ENCODE results near the gene C2orf78. TPM values are rescaled to one million over a fixed set of nuclear protein-coding genes. Genes with fewer than 3 reads are reported as not detected.

Gene C2orf78
- polyA plus RNA-seq, 1 of the 3 experiments (the other 2 are of a cell fraction) = 0.02 TPM

DNA sequence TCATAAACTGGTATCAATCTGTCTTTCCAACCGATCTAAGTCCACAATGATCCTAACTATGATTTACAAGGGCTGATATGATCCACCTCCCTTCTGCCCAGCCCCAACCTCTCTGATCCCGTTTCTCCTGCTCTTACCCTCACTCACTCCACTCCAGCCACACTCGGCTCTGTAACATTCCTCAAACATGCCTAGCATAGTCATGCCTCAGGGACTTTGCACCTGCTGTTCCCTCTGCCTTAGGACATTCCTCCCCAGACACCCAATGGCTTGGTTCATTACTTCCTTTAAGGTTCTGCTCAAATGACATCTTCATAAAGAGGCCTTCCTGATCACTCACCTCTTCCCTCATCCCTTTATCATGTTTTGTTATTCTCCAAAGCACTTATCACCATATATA lies 13.3 kb upstream of the C2orf78 start:
- ChIA-PET CTCF (no interaction called here), POLR2A (no interaction called here)
- H3K9me2 ChIP-seq = no peaks in the 10 kb centered on the region
- H2AFZ ChIP-seq (ENCODE audit: low read depth) = no peak overlapping the region
- H3K9ac ChIP-seq = no peak overlapping the region
- H3K4me1 ChIP-seq (ENCODE audit: control insufficient read depth in 1 of 2, insufficient read depth in 2 of 2, low read depth in 1 of 2, low read length in 1 of 2) = no peaks in the 10 kb centered on the region
- peaks cover 5% of the 10 kb centered on the region for H3F3A ChIP-seq (replicated peaks; ENCODE audit: insufficient read depth)
- H3K4me3 ChIP-seq (ENCODE audit: low read depth in 2 of 2, low read length in 1 of 2) = no peak overlapping the region
- H3K27ac ChIP-seq (ENCODE audit: low read depth in 2 of 2, low read length in 1 of 2) = no peak overlapping the region
- H3K36me3 ChIP-seq (replicated peaks in 1 of 2; ENCODE audit: control insufficient read depth in 1 of 2, insufficient read depth in 2 of 2, low read length in 1 of 2) = peaks cover 65 to 67% of the 10 kb centered on the region in 2 experiments
- H3K27me3 ChIP-seq (ENCODE audit: insufficient read depth) = no peaks in the 10 kb centered on the region
- H3K4me2 ChIP-seq = no peak overlapping the region
- no peak for TF ChIP-seq RAD21 (IDR thresholded peaks at IDR 0.05; ENCODE audit: low read length)
- DNase-seq = no peak
- H4K20me1 ChIP-seq (ENCODE audit: insufficient read depth) = no peaks in the 10 kb centered on the region
- peaks cover 12% of the 10 kb centered on the region; the same call in 1 of the 2 replicates for H3K79me2 ChIP-seq (ENCODE audit: insufficient read depth)
- 83% methylated on average over 3 of the region's 3 CpGs for WGBS (ENCODE audit: low lambda C conversion rate)
- no peaks in the 10 kb centered on the region for H3K9me3 ChIP-seq

DNA sequence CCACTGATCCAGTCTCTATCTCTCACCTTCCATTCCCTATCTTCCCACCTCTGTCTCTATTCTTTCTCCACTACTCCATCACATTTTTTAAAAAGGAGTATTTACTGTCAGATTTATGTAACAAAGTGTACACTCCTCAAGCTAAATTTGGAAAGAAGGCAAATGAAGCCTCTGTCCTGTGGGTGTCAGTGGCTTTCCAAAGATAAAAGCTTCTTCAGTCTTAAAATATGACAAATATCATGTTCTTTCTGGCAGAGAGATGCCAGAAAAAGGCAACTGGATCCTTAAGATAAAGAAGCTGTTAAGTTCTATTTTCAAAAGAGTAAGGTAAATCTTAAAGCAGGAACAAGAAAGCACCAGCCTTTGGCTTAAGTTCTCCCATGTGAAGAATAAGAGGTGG lies 11.2 kb upstream of the C2orf78 start:
- CTCF ChIA-PET = interaction anchor here (0.6 kb wide), 1 partner anchor 177 kb away, joined by 3 read pairs; no protein-coding TSS in a partner anchor
- Histone ChIP-seq H4K20me1 (ENCODE audit: insufficient read depth) (no peaks in the 10 kb centered on the region), H3K4me1 (ENCODE audit: control insufficient read depth in 1 of 2, insufficient read depth in 2 of 2, low read depth in 1 of 2, low read length in 1 of 2) (0 out of 4 replicates have a peak, but pooled peaks cover 0 to 7% of the 10 kb centered on the region in 2 experiments), H3K27me3 (ENCODE audit: insufficient read depth) (no peaks in the 10 kb centered on the region), H3K4me2 (no peak overlapping the region), H3K9me3 (no peaks in the 10 kb centered on the region), H3F3A (replicated peaks; ENCODE audit: insufficient read depth) (peaks cover 5% of the 10 kb centered on the region), H3K79me2 (ENCODE audit: insufficient read depth) (peaks cover 27% of the 10 kb centered on the region), H3K27ac (ENCODE audit: low read depth in 2 of 2, low read length in 1 of 2) (no peak overlapping the region), H2AFZ (ENCODE audit: low read depth) (no peak overlapping the region), H3K36me3 (replicated peaks in 1 of 2; ENCODE audit: control insufficient read depth in 1 of 2, insufficient read depth in 2 of 2, low read length in 1 of 2) (peaks cover 62 to 63% of the 10 kb centered on the region in 2 experiments), H3K9ac (no peak overlapping the region), H3K4me3 (ENCODE audit: low read depth in 2 of 2, low read length in 1 of 2) (no peak overlapping the region), H3K9me2 (no peaks in the 10 kb centered on the region)
- POLR2A ChIA-PET = no interaction called here
- DNase-seq = no peak
- TF ChIP-seq, protein P1, sequence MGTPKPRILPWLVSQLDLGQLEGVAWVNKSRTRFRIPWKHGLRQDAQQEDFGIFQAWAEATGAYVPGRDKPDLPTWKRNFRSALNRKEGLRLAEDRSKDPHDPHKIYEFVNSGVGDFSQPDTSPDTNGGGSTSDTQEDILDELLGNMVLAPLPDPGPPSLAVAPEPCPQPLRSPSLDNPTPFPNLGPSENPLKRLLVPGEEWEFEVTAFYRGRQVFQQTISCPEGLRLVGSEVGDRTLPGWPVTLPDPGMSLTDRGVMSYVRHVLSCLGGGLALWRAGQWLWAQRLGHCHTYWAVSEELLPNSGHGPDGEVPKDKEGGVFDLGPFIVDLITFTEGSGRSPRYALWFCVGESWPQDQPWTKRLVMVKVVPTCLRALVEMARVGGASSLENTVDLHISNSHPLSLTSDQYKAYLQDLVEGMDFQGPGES (IDR thresholded peaks at IDR 0.05; ENCODE audit: low read depth, low read length) = no peak
- no peak for TF ChIP-seq GABPA (IDR thresholded peaks at IDR 0.05; ENCODE audit: low read depth)
- TF ChIP-seq, protein P2, sequence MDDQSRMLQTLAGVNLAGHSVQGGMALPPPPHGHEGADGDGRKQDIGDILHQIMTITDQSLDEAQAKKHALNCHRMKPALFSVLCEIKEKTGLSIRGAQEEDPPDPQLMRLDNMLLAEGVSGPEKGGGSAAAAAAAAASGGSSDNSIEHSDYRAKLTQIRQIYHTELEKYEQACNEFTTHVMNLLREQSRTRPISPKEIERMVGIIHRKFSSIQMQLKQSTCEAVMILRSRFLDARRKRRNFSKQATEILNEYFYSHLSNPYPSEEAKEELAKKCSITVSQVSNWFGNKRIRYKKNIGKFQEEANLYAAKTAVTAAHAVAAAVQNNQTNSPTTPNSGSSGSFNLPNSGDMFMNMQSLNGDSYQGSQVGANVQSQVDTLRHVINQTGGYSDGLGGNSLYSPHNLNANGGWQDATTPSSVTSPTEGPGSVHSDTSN (IDR thresholded peaks at IDR 0.05) = no peak
- TF ChIP-seq JUND (IDR thresholded peaks at IDR 0.05) = no peak
- TF ChIP-seq MEF2A (IDR thresholded peaks at IDR 0.05; ENCODE audit: borderline replicate concordance, low read depth) = no peak
- TF ChIP-seq ELF1 (IDR thresholded peaks at IDR 0.05) = no peak

DNA sequence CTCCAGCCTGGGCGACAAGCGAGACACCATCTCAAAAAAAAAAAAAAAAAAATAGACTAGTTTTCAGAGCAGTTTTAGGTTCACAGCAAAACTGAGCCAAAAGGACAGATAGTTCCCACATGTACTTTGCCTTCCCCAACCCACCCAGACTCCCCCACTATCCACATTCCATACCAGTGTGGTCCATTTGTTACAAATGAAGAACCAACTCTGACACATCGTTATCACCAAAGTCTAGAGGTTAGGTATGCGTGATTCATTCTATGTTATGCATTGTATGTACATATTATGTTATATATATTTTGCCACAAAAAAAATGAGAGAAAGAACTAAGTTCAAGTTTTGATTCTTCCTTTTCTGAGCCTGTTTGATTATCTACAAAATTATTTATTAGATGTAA lies 7.6 kb upstream of the C2orf78 start:
- no peak overlapping the region for H3K9ac ChIP-seq
- H3K79me2 ChIP-seq (ENCODE audit: insufficient read depth) = peaks cover 45% of the 10 kb centered on the region
- H3K9me3 ChIP-seq = no peaks in the 10 kb centered on the region
- CTCF ChIA-PET = interaction anchor here (1.4 kb wide), 1 partner anchor 16 kb away, joined by 3 read pairs; no protein-coding TSS in a partner anchor
- no peaks in the 10 kb centered on the region for H3K9me2 ChIP-seq
- H3K27me3 ChIP-seq (ENCODE audit: insufficient read depth) = no peaks in the 10 kb centered on the region
- no peak overlapping the region for H2AFZ ChIP-seq (ENCODE audit: low read depth)
- no peak overlapping the region for H3K4me3 ChIP-seq (ENCODE audit: low read depth in 2 of 2, low read length in 1 of 2)
- peaks cover 4 to 7% of the 10 kb centered on the region in 2 experiments; a peak in 2 of 4 replicates for H3K4me1 ChIP-seq (ENCODE audit: control insufficient read depth in 1 of 2, insufficient read depth in 2 of 2, low read depth in 1 of 2, low read length in 1 of 2)
- peaks cover 5% of the 10 kb centered on the region for H3F3A ChIP-seq (replicated peaks; ENCODE audit: insufficient read depth)
- 98% methylated on average over 4 of the region's 4 CpGs for WGBS (ENCODE audit: low lambda C conversion rate)
- no peak overlapping the region for H3K4me2 ChIP-seq
- TF ChIP-seq FOXM1 (IDR thresholded peaks at IDR 0.05; ENCODE audit: low read depth) = no peak
- TF ChIP-seq, protein P3, sequence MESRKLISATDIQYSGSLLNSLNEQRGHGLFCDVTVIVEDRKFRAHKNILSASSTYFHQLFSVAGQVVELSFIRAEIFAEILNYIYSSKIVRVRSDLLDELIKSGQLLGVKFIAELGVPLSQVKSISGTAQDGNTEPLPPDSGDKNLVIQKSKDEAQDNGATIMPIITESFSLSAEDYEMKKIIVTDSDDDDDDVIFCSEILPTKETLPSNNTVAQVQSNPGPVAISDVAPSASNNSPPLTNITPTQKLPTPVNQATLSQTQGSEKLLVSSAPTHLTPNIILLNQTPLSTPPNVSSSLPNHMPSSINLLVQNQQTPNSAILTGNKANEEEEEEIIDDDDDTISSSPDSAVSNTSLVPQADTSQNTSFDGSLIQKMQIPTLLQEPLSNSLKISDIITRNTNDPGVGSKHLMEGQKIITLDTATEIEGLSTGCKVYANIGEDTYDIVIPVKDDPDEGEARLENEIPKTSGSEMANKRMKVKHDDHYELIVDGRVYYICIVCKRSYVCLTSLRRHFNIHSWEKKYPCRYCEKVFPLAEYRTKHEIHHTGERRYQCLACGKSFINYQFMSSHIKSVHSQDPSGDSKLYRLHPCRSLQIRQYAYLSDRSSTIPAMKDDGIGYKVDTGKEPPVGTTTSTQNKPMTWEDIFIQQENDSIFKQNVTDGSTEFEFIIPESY (IDR thresholded peaks at IDR 0.05; ENCODE audit: borderline replicate concordance, low read depth) = no peak
- TF ChIP-seq MEF2A (IDR thresholded peaks at IDR 0.05; ENCODE audit: borderline replicate concordance, low read depth) = no peak
- no peak for TF ChIP-seq SMC3 (IDR thresholded peaks at IDR 0.05; ENCODE audit: low read depth, low read length)
- TF ChIP-seq CHD2 (IDR thresholded peaks at IDR 0.05; ENCODE audit: low read length, partially characterized antibody) = no peak
- no peak for TF ChIP-seq SIN3A (IDR thresholded peaks at IDR 0.05; ENCODE audit: borderline replicate concordance, low read depth, low read length)
- TF ChIP-seq, protein P4, sequence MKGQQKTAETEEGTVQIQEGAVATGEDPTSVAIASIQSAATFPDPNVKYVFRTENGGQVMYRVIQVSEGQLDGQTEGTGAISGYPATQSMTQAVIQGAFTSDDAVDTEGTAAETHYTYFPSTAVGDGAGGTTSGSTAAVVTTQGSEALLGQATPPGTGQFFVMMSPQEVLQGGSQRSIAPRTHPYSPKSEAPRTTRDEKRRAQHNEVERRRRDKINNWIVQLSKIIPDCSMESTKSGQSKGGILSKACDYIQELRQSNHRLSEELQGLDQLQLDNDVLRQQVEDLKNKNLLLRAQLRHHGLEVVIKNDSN (IDR thresholded peaks at IDR 0.05; ENCODE audit: borderline replicate concordance, low read depth) = no peak
- TF ChIP-seq JUND (IDR thresholded peaks at IDR 0.05) = no peak
- no peak overlapping the region for H3K27ac ChIP-seq (ENCODE audit: low read depth in 2 of 2, low read length in 1 of 2)
- POLR2A ChIA-PET = no interaction called here
- DNase-seq = no peak
- no peaks in the 10 kb centered on the region for H4K20me1 ChIP-seq (ENCODE audit: insufficient read depth)
- peaks cover 41 to 45% of the 10 kb centered on the region in 2 experiments for H3K36me3 ChIP-seq (replicated peaks in 1 of 2; ENCODE audit: control insufficient read depth in 1 of 2, insufficient read depth in 2 of 2, low read length in 1 of 2)
